Esophagus squamous epithelium (tissue), 5 donors: ENCODE measurements around the gene ATRNL1. TPM values are rescaled to one million over a fixed set of nuclear protein-coding genes. Genes with fewer than 3 reads are reported as not detected.

ENCODE experiments used
- DNase-seq: peaks from one replicate; lab custom pipeline; 2025; lab: John Stamatoyannopoulos, UW
- H3K27ac ChIP-seq, 4 donors: fragments of 200-600 bp; sonication (generic); one replicate each; pipeline ENCODE4 v1.5.1; 2016 to 2019; ENCODE audit warnings: mild to moderate bottlenecking in 1 of 4
- H3K27me3 ChIP-seq, 4 donors: fragments of 200-600 bp; sonication (generic); 1 replicate in 3 of 4; 2 replicates in 1 of 4; pipeline versions ENCODE4 v1.5.1 to v1.6.0; 2017 to 2021; ENCODE audit warnings: antibody characterized with exemption in 1 of 4
- H3K36me3 ChIP-seq, 3 donors: fragments of 200-600 bp; sonication (generic); one replicate each; pipeline ENCODE4 v1.5.1; 2016 to 2019
- H3K4me1 ChIP-seq, 3 donors: fragments of 200-600 bp; sonication (generic); one replicate each; pipeline ENCODE4 v1.5.1; 2017 to 2019
- H3K4me3 ChIP-seq, 4 donors: fragments of 200-600 bp; sonication (generic); 1 replicate in 3 of 4; 2 replicates in 1 of 4; pipeline ENCODE4 v1.5.1; 2016 to 2019; ENCODE audit warnings: mild to moderate bottlenecking in 2 of 4, moderate library complexity in 1 of 4
- H3K9me3 ChIP-seq, 3 donors: fragments of 200-600 bp; sonication (generic); one replicate each; pipeline ENCODE4 v1.5.1; 2016 to 2019
- POLR2A ChIP-seq, 4 donors: fragments of 450-650 bp; IDR thresholded peaks; one replicate each; pipeline ENCODE4 v1.6.1; 2017; ENCODE audit warnings: antibody characterized with exemption in 4 of 4, mild to moderate bottlenecking in 4 of 4, moderate library complexity in 3 of 4
- WGBS, 2 donors: methylation state at CpG; one replicate each; pipeline ENCODE4 v1.1.5; 2018; 5-methylcytosine and 5-hydroxymethylcytosine counted together
- intact Hi-C: fragments of 100-400 bp; cut with DNase I; formaldehyde crosslinking; loops from one replicate; pipeline ENCODE4 v1.15.0; 2022
- total RNA-seq, 4 donors: library from RNA; depleted of rRNA; stranded (reverse); fragments of >200 nt; gene quantifications; one replicate each; pipeline ENCODE4 v1.1.0, GENCODE V29; 2016
- TF ChIP-seq, protein P1 (sequence below), 6 experiments: fragments of 450-650 bp in 4 of 6; fragments of 200-600 bp in 2 of 6; sonication (generic) in 2 of 6; IDR thresholded peaks; one replicate each; pipeline ENCODE4 v1.5.1; 2016 to 2019; ENCODE audit warnings: antibody characterized with exemption in 6 of 6, mild to moderate bottlenecking in 4 of 6, moderate library complexity in 4 of 6
- donor health status: DM: yes; HTN: yes; CAD: no.

The ATRNL1 gene
- total RNA-seq, 4 donors from 2014 or later: 0.64 to 15.1 (median 2.6) TPM

DNA sequence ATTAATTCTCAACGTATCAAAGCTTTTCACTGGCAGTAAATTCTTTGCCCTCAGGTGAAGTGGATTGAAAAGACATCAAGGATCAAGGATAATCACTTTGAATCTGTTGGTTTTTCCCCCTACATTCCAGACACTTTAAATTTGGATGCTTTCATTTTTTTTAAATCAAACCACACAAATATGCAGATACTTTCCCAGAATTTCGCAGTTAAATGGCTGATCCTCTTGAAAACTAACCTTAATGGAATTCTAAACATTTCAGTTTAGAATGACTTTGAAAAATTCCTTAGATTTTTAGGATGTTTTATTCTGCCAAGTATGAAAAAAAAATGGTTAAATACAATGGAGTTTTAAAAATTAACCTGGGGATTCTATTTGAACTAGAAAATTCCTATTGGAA is 853.9 kb downstream of the ATRNL1 start:
- 31 to 35% methylated on average over 2 of the region's 2 CpGs for WGBS, 2 donors
- Histone ChIP-seq H3K4me3 (no peak overlapping the region), H3K36me3 (no peaks in the 10 kb centered on the region), H3K9me3 (no peaks in the 10 kb centered on the region), H3K27ac (no peak overlapping the region), H3K27me3 (no peaks in the 10 kb centered on the region), H3K4me1 (no peaks in the 10 kb centered on the region)
- no peak for TF ChIP-seq POLR2A (IDR thresholded peaks at IDR 0.05)
- TF ChIP-seq, protein P1, sequence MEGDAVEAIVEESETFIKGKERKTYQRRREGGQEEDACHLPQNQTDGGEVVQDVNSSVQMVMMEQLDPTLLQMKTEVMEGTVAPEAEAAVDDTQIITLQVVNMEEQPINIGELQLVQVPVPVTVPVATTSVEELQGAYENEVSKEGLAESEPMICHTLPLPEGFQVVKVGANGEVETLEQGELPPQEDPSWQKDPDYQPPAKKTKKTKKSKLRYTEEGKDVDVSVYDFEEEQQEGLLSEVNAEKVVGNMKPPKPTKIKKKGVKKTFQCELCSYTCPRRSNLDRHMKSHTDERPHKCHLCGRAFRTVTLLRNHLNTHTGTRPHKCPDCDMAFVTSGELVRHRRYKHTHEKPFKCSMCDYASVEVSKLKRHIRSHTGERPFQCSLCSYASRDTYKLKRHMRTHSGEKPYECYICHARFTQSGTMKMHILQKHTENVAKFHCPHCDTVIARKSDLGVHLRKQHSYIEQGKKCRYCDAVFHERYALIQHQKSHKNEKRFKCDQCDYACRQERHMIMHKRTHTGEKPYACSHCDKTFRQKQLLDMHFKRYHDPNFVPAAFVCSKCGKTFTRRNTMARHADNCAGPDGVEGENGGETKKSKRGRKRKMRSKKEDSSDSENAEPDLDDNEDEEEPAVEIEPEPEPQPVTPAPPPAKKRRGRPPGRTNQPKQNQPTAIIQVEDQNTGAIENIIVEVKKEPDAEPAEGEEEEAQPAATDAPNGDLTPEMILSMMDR (IDR thresholded peaks at IDR 0.05): no peak
- intact Hi-C loops: no loop called here
- no peak for DNase-seq

GRCh38 chr10:115948465-115948864 is 855.3 kb downstream of the ATRNL1 start:
- Histone ChIP-seq H3K27me3 (no peaks in the 10 kb centered on the region), H3K4me1 (no peaks in the 10 kb centered on the region), H3K36me3 (no peaks in the 10 kb centered on the region), H3K4me3 (no peak overlapping the region), H3K9me3 (no peaks in the 10 kb centered on the region), H3K27ac (no peak overlapping the region)
- TF ChIP-seq POLR2A (IDR thresholded peaks at IDR 0.05): no peak
- TF ChIP-seq, protein P1 (IDR thresholded peaks at IDR 0.05): peak in 2 of 6 experiments; percentile 7 to 11
- WGBS, 2 donors: 15 to 17% methylated on average over 1 of the region's 1 CpG
- no peak for DNase-seq
- intact Hi-C loops: no loop called here

- H3K27ac ChIP-seq: no peak overlapping the region
- no peaks in the 10 kb centered on the region for H3K36me3 ChIP-seq
- no peak for DNase-seq
- whole genome bisulfite sequencing, 2 donors: 86 to 90% methylated on average over 2 to 5 of the region's 9 CpGs
- no peak overlapping the region for H3K4me3 ChIP-seq
- no peak for TF ChIP-seq POLR2A (IDR thresholded peaks at IDR 0.05)
- TF ChIP-seq, protein P1 (IDR thresholded peaks at IDR 0.05): no peak
- H3K27me3 ChIP-seq: no peaks in the 10 kb centered on the region
- no peaks in the 10 kb centered on the region for H3K4me1 ChIP-seq
- H3K9me3 ChIP-seq: no peaks in the 10 kb centered on the region
- intact Hi-C loops: no loop called here
Observed at GRCh38 chr10:115949282-115949844, 856.2 kb downstream of the ATRNL1 start.

DNA sequence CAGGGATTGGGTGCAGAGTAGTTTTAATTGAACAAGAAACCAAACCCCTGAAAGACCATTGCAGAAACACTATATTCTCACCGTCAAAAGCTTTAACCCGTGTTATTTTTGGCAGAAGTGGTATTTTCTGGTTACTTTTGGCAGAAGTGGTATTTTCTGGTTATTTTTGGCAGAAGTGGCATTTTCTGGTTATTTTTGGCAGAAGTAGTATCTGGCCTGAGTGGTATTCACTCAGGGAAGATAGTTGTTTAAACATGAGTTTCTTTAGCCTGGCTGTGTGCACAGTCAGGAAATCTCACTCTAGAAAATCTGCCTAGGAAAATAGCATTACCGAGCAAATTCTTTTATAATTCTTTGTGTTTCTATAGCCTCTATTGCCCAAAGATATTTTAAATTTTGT is 857.2 kb downstream of the ATRNL1 start:
- TF ChIP-seq, protein P1 (IDR thresholded peaks at IDR 0.05): no peak
- no peak for TF ChIP-seq POLR2A (IDR thresholded peaks at IDR 0.05)
- intact Hi-C loops: no loop called here
- no peak overlapping the region for H3K27ac ChIP-seq
- no peaks in the 10 kb centered on the region for H3K4me1 ChIP-seq
- no peak for DNase-seq
- H3K36me3 ChIP-seq: no peaks in the 10 kb centered on the region
- no peaks in the 10 kb centered on the region for H3K9me3 ChIP-seq
- H3K27me3 ChIP-seq: no peaks in the 10 kb centered on the region
- no peak overlapping the region for H3K4me3 ChIP-seq
- 43 to 45% methylated on average over 3 of the region's 3 CpGs for WGBS, 2 donors

- intact Hi-C loops: no loop called here
- H3K36me3 ChIP-seq: no peaks in the 10 kb centered on the region
- H3K27me3 ChIP-seq: no peaks in the 10 kb centered on the region
- TF ChIP-seq POLR2A (IDR thresholded peaks at IDR 0.05): no peak
- TF ChIP-seq, protein P1 (IDR thresholded peaks at IDR 0.05): no peak
- DNase-seq: no peak
- no peaks in the 10 kb centered on the region for H3K4me1 ChIP-seq
- H3K27ac ChIP-seq: no peak overlapping the region
- 43 to 74% methylated on average over 3 of the region's 3 CpGs for WGBS, 2 donors
- no peak overlapping the region for H3K4me3 ChIP-seq
- H3K9me3 ChIP-seq: no peaks in the 10 kb centered on the region
Observed at GRCh38 chr10:115951242-115951641, 858.1 kb downstream of the ATRNL1 start.
